ENCODE data around the gene AGPAT2.

AGPAT2 gene

GRCh38 chr9:136661641-136662325 lies 25.5 kb downstream of the AGPAT2 start:
- DNase-seq (ENCODE audit: low read depth, low spot score), result no peak

GRCh38 chr9:136660971-136661550 lies 26.2 kb downstream of the AGPAT2 start:
- no peak for DNase-seq (ENCODE audit: low read depth, low spot score)

- DNase-seq (ENCODE audit: low read depth, low spot score), result no peak
These were observed 27.1 kb downstream of the AGPAT2 start for GRCh38 chr9:136659861-136660784.

GRCh38 chr9:136658849-136659535 lies 28.3 kb downstream of the AGPAT2 start:
- DNase-seq (ENCODE audit: low read depth, low spot score), result no peak

GRCh38 chr9:136657974-136658848 lies 29.0 kb downstream of the AGPAT2 start:
- DNase-seq (ENCODE audit: low read depth, low spot score), result no peak

GRCh38 chr9:136656795-136657611 lies 30.3 kb downstream of the AGPAT2 start:
- DNase-seq (ENCODE audit: low read depth, low spot score), result no peak

- no peak for DNase-seq (ENCODE audit: low read depth, low spot score)
These were observed 31.0 kb downstream of the AGPAT2 start for GRCh38 chr9:136656183-136656738.

GRCh38 chr9:136655536-136656182 lies 31.6 kb downstream of the AGPAT2 start:
- no peak for DNase-seq (ENCODE audit: low read depth, low spot score)

- DNase-seq (ENCODE audit: low read depth, low spot score), result no peak
These were observed 32.3 kb downstream of the AGPAT2 start for GRCh38 chr9:136654820-136655535.

GRCh38 chr9:136653323-136654079 lies 33.8 kb downstream of the AGPAT2 start:
- DNase-seq (ENCODE audit: low read depth, low spot score), result no peak

- no peak for DNase-seq (ENCODE audit: low read depth, low spot score)
These were observed 35.4 kb downstream of the AGPAT2 start for GRCh38 chr9:136651860-136652259.

GRCh38 chr9:136650648-136651047 lies 36.6 kb downstream of the AGPAT2 start:
- DNase-seq (ENCODE audit: low read depth, low spot score), result no peak

GRCh38 chr9:136650021-136650420 lies 37.2 kb downstream of the AGPAT2 start:
- DNase-seq (ENCODE audit: low read depth, low spot score), result no peak

GRCh38 chr9:136648751-136649150 lies 38.5 kb downstream of the AGPAT2 start:
- DNase-seq (ENCODE audit: low read depth, low spot score), result no peak

GRCh38 chr9:136646827-136647711 lies 40.2 kb downstream of the AGPAT2 start:
- no peak for DNase-seq (ENCODE audit: low read depth, low spot score)

- DNase-seq (ENCODE audit: low read depth, low spot score), result no peak
These were observed 41.1 kb downstream of the AGPAT2 start for GRCh38 chr9:136645903-136646754.
